ENCODE data around the gene PTPRU.

PTPRU gene

GRCh38 chr1:29284286-29284960 is 48.1 kb downstream of the PTPRU start:
- Histone ChIP-seq H3K4me2 (ENCODE audit: low read depth, low read length, poor library complexity, severe bottlenecking) (no peak overlapping the region), H3K79me2 (ENCODE audit: insufficient read depth, low read length) (no peaks in the 10 kb centered on the region), H3K9me2 (replicated peaks; ENCODE audit: insufficient read depth, low read length) (no peaks in the 10 kb centered on the region), H3F3A (ENCODE audit: insufficient read depth) (no peaks in the 10 kb centered on the region), H3K9me3 (ENCODE audit: insufficient read depth, low read length) (no peaks in the 10 kb centered on the region), H3K4me3 (ENCODE audit: insufficient read depth, low read length, poor library complexity, severe bottlenecking) (no peak overlapping the region), H4K20me1 (ENCODE audit: low read depth, low read length) (no peaks in the 10 kb centered on the region), H2AFZ (ENCODE audit: low read depth, low read length, severe bottlenecking) (no peak overlapping the region), H3K27me3 (ENCODE audit: low read length) (no peaks in the 10 kb centered on the region), H3K9ac (ENCODE audit: low read length) (no peak overlapping the region), H3K36me3 (ENCODE audit: low read length) (no peaks in the 10 kb centered on the region), H3K27ac (ENCODE audit: low read depth, low read length) (no peak overlapping the region)
- TF ChIP-seq EZH2phosphoT487 (conservative IDR thresholded peaks at IDR 0.05; ENCODE audit: low read length) (no peak), CTCF (IDR thresholded peaks at IDR 0.05; ENCODE audit: insufficient read depth, low read length, poor library complexity, severe bottlenecking) (no peak)

GRCh38 chr1:29284961-29285560 is 48.7 kb downstream of the PTPRU start:
- H3K4me3 ChIP-seq (ENCODE audit: insufficient read depth, low read length, poor library complexity, severe bottlenecking): no peak overlapping the region
- no peak overlapping the region for H2AFZ ChIP-seq (ENCODE audit: low read depth, low read length, severe bottlenecking)
- no peaks in the 10 kb centered on the region for H3K27me3 ChIP-seq (ENCODE audit: low read length)
- H3F3A ChIP-seq (ENCODE audit: insufficient read depth): no peaks in the 10 kb centered on the region
- TF ChIP-seq CTCF (IDR thresholded peaks at IDR 0.05; ENCODE audit: insufficient read depth, low read length, poor library complexity, severe bottlenecking) (no peak), EZH2phosphoT487 (conservative IDR thresholded peaks at IDR 0.05; ENCODE audit: low read length) (no peak)
- H3K9me2 ChIP-seq (replicated peaks; ENCODE audit: insufficient read depth, low read length): no peaks in the 10 kb centered on the region
- no peaks in the 10 kb centered on the region for H3K36me3 ChIP-seq (ENCODE audit: low read length)
- no peak overlapping the region for H3K27ac ChIP-seq (ENCODE audit: low read depth, low read length)
- no peak overlapping the region for H3K9ac ChIP-seq (ENCODE audit: low read length)
- no peaks in the 10 kb centered on the region for H3K79me2 ChIP-seq (ENCODE audit: insufficient read depth, low read length)
- no peak overlapping the region for H3K4me2 ChIP-seq (ENCODE audit: low read depth, low read length, poor library complexity, severe bottlenecking)
- no peaks in the 10 kb centered on the region for H4K20me1 ChIP-seq (ENCODE audit: low read depth, low read length)
- no peaks in the 10 kb centered on the region for H3K9me3 ChIP-seq (ENCODE audit: insufficient read depth, low read length)

- Histone ChIP-seq H3K27ac (ENCODE audit: low read depth, low read length) (no peak overlapping the region), H3K4me2 (ENCODE audit: low read depth, low read length, poor library complexity, severe bottlenecking) (no peak overlapping the region), H3K9ac (ENCODE audit: low read length) (no peak overlapping the region), H3K27me3 (ENCODE audit: low read length) (no peaks in the 10 kb centered on the region), H3K9me3 (ENCODE audit: insufficient read depth, low read length) (no peaks in the 10 kb centered on the region), H4K20me1 (ENCODE audit: low read depth, low read length) (no peaks in the 10 kb centered on the region), H3F3A (ENCODE audit: insufficient read depth) (no peaks in the 10 kb centered on the region), H3K9me2 (replicated peaks; ENCODE audit: insufficient read depth, low read length) (no peaks in the 10 kb centered on the region), H3K79me2 (ENCODE audit: insufficient read depth, low read length) (no peaks in the 10 kb centered on the region), H3K36me3 (ENCODE audit: low read length) (no peaks in the 10 kb centered on the region), H3K4me3 (ENCODE audit: insufficient read depth, low read length, poor library complexity, severe bottlenecking) (no peak overlapping the region), H2AFZ (ENCODE audit: low read depth, low read length, severe bottlenecking) (no peak overlapping the region)
- TF ChIP-seq CTCF (IDR thresholded peaks at IDR 0.05; ENCODE audit: insufficient read depth, low read length, poor library complexity, severe bottlenecking) (no peak), EZH2phosphoT487 (conservative IDR thresholded peaks at IDR 0.05; ENCODE audit: low read length) (no peak)
Observed at GRCh38 chr1:29285771-29286170, 49.4 kb downstream of the PTPRU start.
